ENCODE measurements around the gene KCTD16.

KCTD16 gene

GRCh38 chr5:144206141-144206540 lies 35.5 kb downstream of the KCTD16 start:
- peaks cover 5% of the 10 kb centered on the region for H3K4me1 Mint-ChIP-seq (ENCODE audit: low read depth)
- H3K9me3 Mint-ChIP-seq: no peaks in the 10 kb centered on the region
- H3K36me3 Mint-ChIP-seq (ENCODE audit: low read depth): no peaks in the 10 kb centered on the region
- H3K4me3 Mint-ChIP-seq: no peak overlapping the region
- no peak overlapping the region for H3K27ac Mint-ChIP-seq
- H3K27me3 Mint-ChIP-seq: peaks cover 30% of the 10 kb centered on the region
- intact Hi-C loops (cut with micrococcal nuclease): loop anchor here (10.0 kb wide), 2 partner anchors 889 to 1929 kb away; no protein-coding TSS in a partner anchor

- H3K36me3 Mint-ChIP-seq (ENCODE audit: low read depth): no peaks in the 10 kb centered on the region
- no peak overlapping the region for H3K4me3 Mint-ChIP-seq
- peaks cover 5% of the 10 kb centered on the region for H3K4me1 Mint-ChIP-seq (ENCODE audit: low read depth)
- intact Hi-C loops (cut with micrococcal nuclease): loop anchor here (10.0 kb wide), 2 partner anchors 887 to 1927 kb away; no protein-coding TSS in a partner anchor
- no peaks in the 10 kb centered on the region for H3K9me3 Mint-ChIP-seq
- H3K27me3 Mint-ChIP-seq: peaks cover 29% of the 10 kb centered on the region
- H3K27ac Mint-ChIP-seq: no peak overlapping the region
Observed at GRCh38 chr5:144207875-144208444, 37.3 kb downstream of the KCTD16 start.

- peaks cover 32% of the 10 kb centered on the region for H3K27me3 Mint-ChIP-seq
- H3K4me3 Mint-ChIP-seq: no peak overlapping the region
- H3K9me3 Mint-ChIP-seq: no peaks in the 10 kb centered on the region
- no peak overlapping the region for H3K27ac Mint-ChIP-seq
- H3K4me1 Mint-ChIP-seq (ENCODE audit: low read depth): peaks cover 5% of the 10 kb centered on the region
- intact Hi-C loops (cut with micrococcal nuclease): loop anchor here (10.0 kb wide), 2 partner anchors 885 to 1925 kb away; no protein-coding TSS in a partner anchor
- H3K36me3 Mint-ChIP-seq (ENCODE audit: low read depth): no peaks in the 10 kb centered on the region
Observed at GRCh38 chr5:144209361-144209760, 38.7 kb downstream of the KCTD16 start.

- intact Hi-C loops (cut with micrococcal nuclease): no loop called here
- no peak overlapping the region for H3K4me3 Mint-ChIP-seq
- H3K27me3 Mint-ChIP-seq: peaks cover 21% of the 10 kb centered on the region
- no peaks in the 10 kb centered on the region for H3K36me3 Mint-ChIP-seq (ENCODE audit: low read depth)
- no peaks in the 10 kb centered on the region for H3K9me3 Mint-ChIP-seq
- H3K27ac Mint-ChIP-seq: no peak overlapping the region
- no peaks in the 10 kb centered on the region for H3K4me1 Mint-ChIP-seq (ENCODE audit: low read depth)
Observed at GRCh38 chr5:144210655-144211054, 40.0 kb downstream of the KCTD16 start.

- Mint-ChIP-seq H3K4me1 (ENCODE audit: low read depth) (no peaks in the 10 kb centered on the region), H3K27ac (no peak overlapping the region), H3K36me3 (ENCODE audit: low read depth) (no peaks in the 10 kb centered on the region), H3K27me3 (no peaks in the 10 kb centered on the region), H3K9me3 (no peaks in the 10 kb centered on the region), H3K4me3 (no peak overlapping the region)
- intact Hi-C loops (cut with micrococcal nuclease): no loop called here
Observed at GRCh38 chr5:144219869-144220268, 49.2 kb downstream of the KCTD16 start.

GRCh38 chr5:144227363-144227999 lies 56.8 kb downstream of the KCTD16 start:
- Mint-ChIP-seq H3K27me3 (no peaks in the 10 kb centered on the region), H3K9me3 (no peaks in the 10 kb centered on the region)

GRCh38 chr5:144230806-144231205 lies 60.1 kb downstream of the KCTD16 start:
- no peaks in the 10 kb centered on the region for H3K9me3 Mint-ChIP-seq
- H3K4me3 Mint-ChIP-seq: no peak overlapping the region
- no peaks in the 10 kb centered on the region for H3K27me3 Mint-ChIP-seq
- H3K36me3 Mint-ChIP-seq (ENCODE audit: low read depth): no peaks in the 10 kb centered on the region
- H3K4me1 Mint-ChIP-seq (ENCODE audit: low read depth): no peaks in the 10 kb centered on the region
- intact Hi-C loops (cut with micrococcal nuclease): no loop called here
- H3K27ac Mint-ChIP-seq: no peak overlapping the region

More at GRCh38 chr5:144227363-144227999, 56.8 kb downstream of the KCTD16 start:
- intact Hi-C loops (cut with micrococcal nuclease): no loop called here
- Mint-ChIP-seq H3K4me3 (no peak overlapping the region), H3K4me1 (ENCODE audit: low read depth) (no peaks in the 10 kb centered on the region), H3K36me3 (ENCODE audit: low read depth) (no peaks in the 10 kb centered on the region), H3K27ac (no peak overlapping the region)

- no peaks in the 10 kb centered on the region for H3K36me3 Mint-ChIP-seq (ENCODE audit: low read depth)
- no peak overlapping the region for H3K4me3 Mint-ChIP-seq
- peaks cover 2% of the 10 kb centered on the region for H3K27me3 Mint-ChIP-seq
- H3K9me3 Mint-ChIP-seq: no peaks in the 10 kb centered on the region
- H3K27ac Mint-ChIP-seq: no peak overlapping the region
- intact Hi-C loops (cut with micrococcal nuclease): no loop called here
- no peaks in the 10 kb centered on the region for H3K4me1 Mint-ChIP-seq (ENCODE audit: low read depth)
Observed at GRCh38 chr5:144232285-144232684, 61.6 kb downstream of the KCTD16 start.

GRCh38 chr5:144236499-144236898 lies 65.8 kb downstream of the KCTD16 start:
- H3K4me3 Mint-ChIP-seq: no peak overlapping the region
- peaks cover 9% of the 10 kb centered on the region for H3K4me1 Mint-ChIP-seq (ENCODE audit: low read depth)
- no peaks in the 10 kb centered on the region for H3K9me3 Mint-ChIP-seq
- peaks cover 2% of the 10 kb centered on the region for H3K27me3 Mint-ChIP-seq
- intact Hi-C loops (cut with micrococcal nuclease): no loop called here
- H3K36me3 Mint-ChIP-seq (ENCODE audit: low read depth): no peaks in the 10 kb centered on the region
- no peak overlapping the region for H3K27ac Mint-ChIP-seq

- peaks cover 9% of the 10 kb centered on the region for H3K4me1 Mint-ChIP-seq (ENCODE audit: low read depth)
- H3K9me3 Mint-ChIP-seq: no peaks in the 10 kb centered on the region
- H3K27me3 Mint-ChIP-seq: peaks cover 2% of the 10 kb centered on the region
- H3K4me3 Mint-ChIP-seq: no peak overlapping the region
- intact Hi-C loops (cut with micrococcal nuclease): no loop called here
- H3K27ac Mint-ChIP-seq: no peak overlapping the region
- H3K36me3 Mint-ChIP-seq (ENCODE audit: low read depth): no peaks in the 10 kb centered on the region
Observed at GRCh38 chr5:144237851-144238250, 67.2 kb downstream of the KCTD16 start.

- H3K36me3 Mint-ChIP-seq (ENCODE audit: low read depth): no peaks in the 10 kb centered on the region
- no peaks in the 10 kb centered on the region for H3K4me1 Mint-ChIP-seq (ENCODE audit: low read depth)
- H3K27ac Mint-ChIP-seq: no peak overlapping the region
- intact Hi-C loops (cut with micrococcal nuclease): no loop called here
- H3K9me3 Mint-ChIP-seq: no peaks in the 10 kb centered on the region
- no peak overlapping the region for H3K4me3 Mint-ChIP-seq
- no peaks in the 10 kb centered on the region for H3K27me3 Mint-ChIP-seq
Observed at GRCh38 chr5:144247131-144247530, 76.5 kb downstream of the KCTD16 start.

GRCh38 chr5:144248015-144248414 lies 77.3 kb downstream of the KCTD16 start:
- Mint-ChIP-seq H3K4me3 (no peak overlapping the region), H3K27ac (no peak overlapping the region), H3K4me1 (ENCODE audit: low read depth) (no peaks in the 10 kb centered on the region), H3K9me3 (no peaks in the 10 kb centered on the region), H3K36me3 (ENCODE audit: low read depth) (no peaks in the 10 kb centered on the region), H3K27me3 (no peaks in the 10 kb centered on the region)
- intact Hi-C loops (cut with micrococcal nuclease): no loop called here

- no peaks in the 10 kb centered on the region for H3K36me3 Mint-ChIP-seq (ENCODE audit: low read depth)
- no peaks in the 10 kb centered on the region for H3K27me3 Mint-ChIP-seq
- H3K27ac Mint-ChIP-seq: no peak overlapping the region
- no peak overlapping the region for H3K4me3 Mint-ChIP-seq
- no peaks in the 10 kb centered on the region for H3K4me1 Mint-ChIP-seq (ENCODE audit: low read depth)
- intact Hi-C loops (cut with micrococcal nuclease): no loop called here
- H3K9me3 Mint-ChIP-seq: no peaks in the 10 kb centered on the region
Observed at GRCh38 chr5:144249755-144250464, 79.2 kb downstream of the KCTD16 start.

- intact Hi-C loops (cut with micrococcal nuclease): no loop called here
- Mint-ChIP-seq H3K9me3 (no peaks in the 10 kb centered on the region), H3K36me3 (ENCODE audit: low read depth) (no peaks in the 10 kb centered on the region), H3K27ac (no peak overlapping the region), H3K4me3 (no peak overlapping the region), H3K4me1 (ENCODE audit: low read depth) (no peaks in the 10 kb centered on the region), H3K27me3 (no peaks in the 10 kb centered on the region)
Observed at GRCh38 chr5:144254552-144254951, 83.9 kb downstream of the KCTD16 start.
